Panc1 (cell line): ENCODE data around the gene CLDN6.

Experiments used
- SIN3A ChIP-seq: IDR thresholded peaks from 2 replicates; pipeline ENCODE4 v1.6.1; 2012; ENCODE audit warnings: low read depth, mild to moderate bottlenecking, low read length, moderate library complexity, borderline replicate concordance; ENCODE audit not compliant: insufficient read depth
- TF ChIP-seq, protein P1 (sequence below): fragments of 450-650 bp; IDR thresholded peaks from 2 replicates; pipeline ENCODE4 v1.5.1; 2017; ENCODE audit warnings: mild to moderate bottlenecking

DNA sequence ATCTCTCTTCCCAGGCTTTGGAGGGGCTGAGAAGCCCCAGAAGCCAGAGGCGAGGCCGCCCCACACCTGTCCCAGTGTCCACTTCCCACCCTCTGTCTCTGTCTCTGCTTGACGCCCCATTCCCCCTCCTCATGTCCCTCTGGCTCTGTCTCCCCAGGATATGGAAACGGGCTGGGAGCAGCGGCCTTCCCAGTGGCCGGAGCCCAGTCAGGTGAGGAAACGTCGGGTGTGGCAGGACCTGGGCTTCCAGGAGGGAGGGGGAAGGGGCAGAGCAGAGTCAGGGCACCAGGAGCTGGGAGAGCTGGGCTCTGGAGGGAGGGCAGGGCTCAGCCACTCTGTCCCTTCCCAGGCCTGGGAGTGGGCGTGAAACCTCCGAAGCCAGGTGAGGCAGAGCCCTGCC is 27.1 kb downstream of the CLDN6 start:
- TF ChIP-seq, protein P1, sequence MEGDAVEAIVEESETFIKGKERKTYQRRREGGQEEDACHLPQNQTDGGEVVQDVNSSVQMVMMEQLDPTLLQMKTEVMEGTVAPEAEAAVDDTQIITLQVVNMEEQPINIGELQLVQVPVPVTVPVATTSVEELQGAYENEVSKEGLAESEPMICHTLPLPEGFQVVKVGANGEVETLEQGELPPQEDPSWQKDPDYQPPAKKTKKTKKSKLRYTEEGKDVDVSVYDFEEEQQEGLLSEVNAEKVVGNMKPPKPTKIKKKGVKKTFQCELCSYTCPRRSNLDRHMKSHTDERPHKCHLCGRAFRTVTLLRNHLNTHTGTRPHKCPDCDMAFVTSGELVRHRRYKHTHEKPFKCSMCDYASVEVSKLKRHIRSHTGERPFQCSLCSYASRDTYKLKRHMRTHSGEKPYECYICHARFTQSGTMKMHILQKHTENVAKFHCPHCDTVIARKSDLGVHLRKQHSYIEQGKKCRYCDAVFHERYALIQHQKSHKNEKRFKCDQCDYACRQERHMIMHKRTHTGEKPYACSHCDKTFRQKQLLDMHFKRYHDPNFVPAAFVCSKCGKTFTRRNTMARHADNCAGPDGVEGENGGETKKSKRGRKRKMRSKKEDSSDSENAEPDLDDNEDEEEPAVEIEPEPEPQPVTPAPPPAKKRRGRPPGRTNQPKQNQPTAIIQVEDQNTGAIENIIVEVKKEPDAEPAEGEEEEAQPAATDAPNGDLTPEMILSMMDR: no peak
- TF ChIP-seq SIN3A: no peak
